ENCODE data around the gene PYGB. TPM values are rescaled to one million over a fixed set of nuclear protein-coding genes. Genes with fewer than 3 reads are reported as not detected.
"Not testable (repeated sequence)": the region's sequence is repeated elsewhere in the genome, so short reads cannot be mapped to it uniquely, and the experiment has no call there.

The PYGB gene
- polyA plus RNA-seq, 4 donors = 29.9 to 50.3 (median 41.2) TPM

DNA sequence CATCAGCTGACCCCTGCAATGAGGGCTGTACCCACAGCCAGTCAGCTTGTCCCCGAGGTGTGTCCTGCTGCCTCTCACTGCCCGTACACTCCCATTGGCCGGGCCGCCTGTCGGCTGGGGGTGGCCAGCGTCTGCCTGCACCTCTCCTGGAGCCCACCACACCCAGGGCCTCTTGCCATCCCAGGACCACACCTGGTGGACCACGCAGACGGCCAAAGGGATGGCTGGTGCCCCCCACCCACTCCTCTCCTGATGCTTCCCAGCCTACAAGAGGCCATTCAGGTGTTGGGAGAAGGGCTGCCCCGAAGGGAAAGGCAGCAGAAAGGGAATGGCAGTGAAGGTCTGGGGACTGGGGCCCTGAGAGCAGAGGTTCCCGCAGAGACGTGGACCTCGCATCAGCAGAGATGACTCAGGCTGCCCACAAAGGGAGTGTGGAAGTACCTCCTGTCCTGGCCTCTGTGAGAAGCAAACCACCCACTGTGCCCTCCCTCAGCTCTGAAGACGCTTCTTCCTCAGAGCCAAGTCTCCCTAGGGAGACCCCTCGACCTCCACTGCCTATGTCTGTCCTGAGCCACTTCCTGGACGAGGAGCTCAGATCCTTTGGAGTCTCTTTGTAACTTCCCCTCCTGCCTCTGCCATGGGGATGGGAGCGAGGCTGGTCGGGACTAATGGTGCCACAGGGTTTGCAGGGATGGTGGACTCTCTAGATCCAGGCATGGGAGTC is 60.9 kb downstream of the PYGB start:
- no peak for DNase-seq (ENCODE audit: low read depth in 4 of 4, low spot score in 3 of 4)

DNA sequence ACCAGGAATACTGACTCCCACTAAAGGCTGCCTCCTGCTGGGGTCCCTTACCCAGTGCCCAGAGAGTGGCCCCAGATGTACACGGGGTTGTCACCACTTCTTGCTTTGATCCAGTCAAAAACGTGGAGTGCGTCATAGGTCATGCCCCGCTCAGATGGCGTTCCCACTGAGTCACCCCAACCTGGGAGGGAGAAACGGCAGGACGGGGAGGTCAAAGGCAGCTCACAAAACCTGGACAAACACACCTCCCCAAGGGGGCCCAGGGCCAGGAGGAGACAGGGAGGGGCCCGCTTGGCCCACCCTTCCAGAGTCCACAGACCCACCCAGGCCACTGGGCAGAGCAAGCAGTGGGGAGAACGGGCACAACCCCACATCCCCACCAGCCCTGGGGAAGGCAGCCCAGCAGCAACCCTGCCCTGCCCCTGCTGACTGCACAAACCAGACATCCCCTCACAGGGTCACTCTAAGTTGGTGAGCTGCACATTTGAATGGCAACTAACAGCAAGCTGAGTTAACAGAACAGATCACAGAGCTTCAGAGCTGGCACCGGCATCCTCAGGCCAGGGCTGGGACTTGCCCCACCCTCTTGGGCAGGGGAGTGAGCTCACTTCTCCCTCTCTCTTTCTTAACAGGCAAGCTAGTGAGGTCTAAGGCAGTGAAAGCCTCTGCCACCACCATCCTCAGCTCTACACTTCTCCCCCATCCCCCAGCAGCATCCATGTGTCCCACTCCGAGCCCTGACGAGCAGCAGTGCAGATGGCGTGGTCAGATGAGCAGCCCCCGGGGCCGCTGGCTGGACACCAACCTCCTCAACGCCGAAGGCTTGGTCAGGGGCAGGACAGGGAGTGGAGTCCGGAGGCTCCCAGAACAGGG is 61.7 kb downstream of the PYGB start:
- no peak for DNase-seq (ENCODE audit: low read depth in 4 of 4, low spot score in 3 of 4)

DNA sequence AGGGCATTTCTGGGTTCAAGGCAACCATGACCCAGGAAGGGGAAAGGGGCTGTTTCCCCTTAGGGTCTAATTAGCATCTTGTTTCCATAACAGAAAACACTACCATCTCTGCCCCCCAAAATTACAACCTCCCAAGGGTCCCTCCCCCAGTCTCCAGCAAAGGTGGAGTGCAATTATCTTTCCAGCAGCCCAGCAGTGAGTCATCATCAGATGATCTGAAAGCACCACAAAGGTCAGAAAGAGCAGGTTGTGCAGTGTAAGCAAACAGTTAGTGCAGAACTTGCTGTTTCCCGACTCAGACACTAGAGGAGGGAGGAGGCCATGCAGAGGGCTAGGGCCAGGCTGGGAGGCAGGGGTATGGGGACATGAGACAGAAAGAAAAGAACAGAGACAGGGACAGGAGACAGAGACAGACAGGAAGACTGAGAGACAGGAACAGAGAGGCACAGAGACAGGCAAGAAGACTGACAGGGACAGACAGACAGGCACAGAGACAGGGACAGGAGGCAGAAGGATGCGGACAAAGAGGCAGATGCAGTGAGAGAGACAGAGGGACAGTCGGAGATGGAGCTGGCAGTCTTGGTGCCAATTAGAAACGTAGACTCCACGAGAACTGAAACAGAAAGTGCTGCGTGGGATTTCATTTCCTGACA is 62.5 kb downstream of the PYGB start:
- peak in 1 of 4 donors; percentile 2 for DNase-seq (ENCODE audit: low read depth in 4 of 4, low spot score in 3 of 4)

DNA sequence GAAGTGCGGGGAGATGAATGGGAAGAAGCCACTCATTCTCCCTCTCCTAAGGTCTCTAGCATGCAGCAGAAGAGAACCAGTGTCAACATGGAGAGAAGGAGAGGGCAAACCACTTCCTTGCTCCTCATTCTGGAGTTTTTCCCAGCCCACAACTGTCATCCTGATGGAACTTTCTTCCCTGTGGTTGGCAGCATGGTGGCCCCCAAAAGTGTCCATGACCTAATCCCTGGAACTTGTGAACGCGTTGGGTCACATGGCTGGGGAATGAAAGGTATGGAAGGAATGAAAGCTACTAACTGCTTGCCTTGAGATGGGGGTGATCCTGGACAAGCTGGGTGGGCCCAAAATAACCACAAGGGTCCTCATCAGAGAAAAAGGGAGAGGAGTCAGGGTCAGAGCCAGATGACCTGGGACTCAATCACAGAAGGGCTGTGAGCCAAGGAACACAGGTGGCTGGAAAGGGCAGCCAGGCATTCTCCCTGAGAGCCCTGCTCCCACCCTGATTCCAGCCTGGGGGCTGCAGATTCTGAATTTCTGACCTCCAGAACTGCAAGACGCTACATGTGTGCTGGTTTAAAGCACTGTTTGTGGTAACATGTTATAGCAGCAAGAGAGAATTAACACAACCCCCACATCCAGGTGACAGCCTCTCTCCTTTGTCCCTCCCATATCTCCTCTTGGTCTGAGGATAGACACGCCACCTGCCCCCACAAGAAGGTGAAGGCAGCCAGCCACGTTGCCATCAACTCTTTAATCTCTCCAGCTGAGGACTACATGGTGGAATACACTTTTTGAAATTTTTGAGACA is 63.2 kb downstream of the PYGB start:
- no peak for DNase-seq (ENCODE audit: low read depth in 4 of 4, low spot score in 3 of 4)

DNA sequence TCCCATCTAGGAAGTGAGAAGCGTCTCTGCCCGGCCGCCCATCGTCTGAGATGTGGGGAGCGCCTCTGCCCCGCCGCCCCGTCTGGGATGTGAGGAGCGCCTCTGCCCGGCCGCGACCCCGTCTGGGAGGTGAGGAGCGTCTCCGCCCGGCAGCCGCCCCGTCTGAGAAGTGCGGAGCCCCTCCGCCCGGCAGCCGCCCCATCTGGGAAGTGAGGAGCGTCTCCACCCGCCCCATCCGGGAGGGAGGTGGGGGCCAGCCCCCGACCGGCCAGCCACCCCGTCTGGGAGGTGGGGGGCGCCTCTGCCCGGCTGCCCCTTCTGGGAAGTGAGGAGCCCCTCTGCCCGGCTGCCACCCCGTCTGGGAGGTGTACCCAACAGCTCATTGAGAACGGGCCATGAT is 64.8 kb downstream of the PYGB start:
- not testable (repeated sequence) for DNase-seq (ENCODE audit: low read depth in 4 of 4, low spot score in 3 of 4)

DNA sequence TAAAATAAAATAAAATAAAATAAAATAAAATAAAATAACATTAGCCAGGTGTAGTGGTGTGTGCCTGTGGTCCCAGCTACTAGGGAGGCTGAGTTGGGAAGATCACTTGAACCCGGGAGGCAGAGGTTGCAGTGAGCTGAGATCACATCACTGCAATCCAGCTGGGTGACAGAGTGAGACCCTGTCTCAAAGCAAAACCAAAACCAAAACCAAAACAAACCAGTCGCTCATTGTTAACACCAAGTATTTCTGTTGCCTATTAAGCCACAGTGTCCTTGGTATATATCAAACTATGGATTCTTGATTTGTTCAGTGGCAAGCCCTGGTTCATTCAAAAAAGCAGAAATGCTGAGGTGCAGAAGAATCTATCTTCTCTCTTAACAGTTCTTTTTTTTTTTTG is 65.7 kb downstream of the PYGB start:
- no peak for DNase-seq (ENCODE audit: low read depth in 4 of 4, low spot score in 3 of 4)

DNA sequence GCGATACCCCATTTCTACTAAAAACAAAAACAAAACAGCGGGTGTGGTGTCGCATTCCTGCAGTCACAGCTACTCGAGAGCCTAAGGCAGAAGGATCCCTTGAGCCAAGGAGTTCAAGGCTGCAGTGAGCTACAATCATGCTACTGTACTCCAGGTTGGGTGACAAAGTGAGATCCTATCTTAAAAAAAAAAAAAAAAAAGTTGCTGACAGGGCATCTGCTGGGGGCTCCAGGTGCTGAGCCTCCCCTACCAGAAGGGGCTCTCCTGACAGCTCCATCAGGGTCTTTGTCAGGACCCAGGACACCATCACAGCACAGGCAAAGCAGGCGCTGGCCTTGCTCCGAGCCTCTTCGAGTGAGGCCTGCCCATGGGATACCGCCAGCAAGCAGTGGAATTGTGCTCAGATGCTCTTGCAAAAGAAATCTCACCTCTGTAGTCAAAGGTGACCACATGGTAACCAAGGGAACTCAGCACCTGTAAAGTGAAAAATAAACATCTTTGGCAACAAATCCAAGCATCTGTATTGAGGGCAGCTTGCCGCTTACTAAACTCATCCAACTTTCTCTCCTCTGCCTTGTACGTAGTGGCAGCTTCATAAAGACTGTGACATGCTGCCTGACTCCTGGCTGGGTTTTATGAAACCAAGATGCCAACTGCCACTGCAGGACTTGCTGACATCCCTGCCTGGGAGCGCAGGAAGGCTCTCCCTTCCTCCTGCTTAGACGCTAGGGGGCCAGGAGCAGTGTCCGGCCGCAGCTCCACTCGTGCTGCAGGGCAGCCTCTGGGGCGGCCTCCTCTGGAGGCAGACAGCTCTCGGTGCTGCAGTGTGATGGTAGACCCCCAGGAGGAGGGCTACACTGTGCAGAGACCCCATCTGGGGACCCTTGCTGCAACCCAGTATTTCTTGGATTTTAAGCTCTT is 66.9 kb downstream of the PYGB start:
- no peak for DNase-seq (ENCODE audit: low read depth in 4 of 4, low spot score in 3 of 4)

DNA sequence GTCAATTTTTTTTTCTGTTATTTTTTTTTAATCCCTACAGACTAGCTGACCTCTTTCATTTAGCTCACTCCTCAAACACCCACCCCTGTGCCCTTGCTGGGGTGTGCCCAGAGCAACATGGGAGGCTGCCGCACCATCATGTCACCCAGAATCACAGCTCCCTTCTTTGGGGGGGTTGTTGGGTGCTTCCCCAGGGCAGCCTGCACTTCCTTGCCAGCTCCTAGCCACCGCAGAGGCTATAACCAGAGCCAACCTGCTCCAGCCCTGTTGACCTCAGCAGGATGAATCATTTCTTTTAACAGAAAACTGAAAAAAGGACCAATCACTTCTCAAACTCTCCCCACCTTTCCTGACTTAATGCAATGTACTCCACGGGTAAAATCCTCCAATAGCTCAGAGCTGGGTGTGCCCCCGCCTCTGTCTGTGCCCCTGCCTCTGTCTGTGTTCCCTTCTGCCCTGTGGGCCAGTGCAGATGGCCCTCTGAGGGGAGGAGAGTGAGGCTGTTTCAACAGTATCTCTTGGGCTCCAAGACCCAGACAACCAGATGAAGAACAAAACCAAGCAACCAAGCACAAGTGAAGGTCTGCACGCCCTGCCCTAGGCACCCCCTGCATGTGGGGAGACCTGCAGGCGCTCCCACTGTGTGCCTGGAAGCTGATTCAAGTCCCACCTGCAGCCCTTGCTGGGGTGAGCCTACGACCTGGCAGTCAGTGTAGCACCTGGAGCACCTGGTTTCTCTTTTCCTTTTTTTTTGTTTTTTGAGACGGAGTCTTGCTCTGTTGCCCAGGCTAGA is 67.7 kb downstream of the PYGB start:
- DNase-seq (ENCODE audit: low read depth in 4 of 4, low spot score in 3 of 4) = no peak

DNA sequence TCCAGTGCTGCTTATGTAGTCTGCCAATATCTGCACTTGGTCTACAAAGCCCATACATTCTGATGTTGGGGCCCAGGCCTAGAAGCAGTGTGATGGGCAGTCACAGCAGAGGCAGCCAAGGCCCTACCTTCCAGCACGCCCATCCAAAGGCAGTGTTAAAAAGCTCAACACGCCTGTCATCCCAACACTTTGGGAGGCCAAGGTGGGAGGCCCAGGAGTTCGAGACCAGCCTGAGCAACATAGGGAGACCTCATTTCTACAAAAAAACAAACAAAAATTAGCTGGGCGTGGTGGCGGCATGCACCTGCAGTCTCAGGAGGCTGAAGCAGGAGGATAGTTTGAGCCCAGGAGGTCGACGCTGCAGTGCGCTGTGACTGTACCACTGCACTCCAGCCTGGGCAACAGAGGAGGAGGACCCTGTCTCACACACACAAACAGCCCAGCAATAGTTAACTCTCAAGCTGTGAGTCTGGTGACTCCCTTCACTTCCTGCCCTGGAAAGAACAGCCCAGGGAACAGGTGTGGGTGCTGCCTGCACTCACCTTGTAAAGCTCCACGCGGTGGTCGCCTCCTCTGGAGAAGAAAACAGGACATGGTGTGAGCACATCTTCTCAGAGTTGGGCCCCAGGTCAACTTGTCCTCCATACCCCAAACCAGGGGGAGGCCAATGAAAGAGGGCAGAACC is 68.8 kb downstream of the PYGB start:
- DNase-seq (ENCODE audit: low read depth in 4 of 4, low spot score in 3 of 4) = no peak

DNA sequence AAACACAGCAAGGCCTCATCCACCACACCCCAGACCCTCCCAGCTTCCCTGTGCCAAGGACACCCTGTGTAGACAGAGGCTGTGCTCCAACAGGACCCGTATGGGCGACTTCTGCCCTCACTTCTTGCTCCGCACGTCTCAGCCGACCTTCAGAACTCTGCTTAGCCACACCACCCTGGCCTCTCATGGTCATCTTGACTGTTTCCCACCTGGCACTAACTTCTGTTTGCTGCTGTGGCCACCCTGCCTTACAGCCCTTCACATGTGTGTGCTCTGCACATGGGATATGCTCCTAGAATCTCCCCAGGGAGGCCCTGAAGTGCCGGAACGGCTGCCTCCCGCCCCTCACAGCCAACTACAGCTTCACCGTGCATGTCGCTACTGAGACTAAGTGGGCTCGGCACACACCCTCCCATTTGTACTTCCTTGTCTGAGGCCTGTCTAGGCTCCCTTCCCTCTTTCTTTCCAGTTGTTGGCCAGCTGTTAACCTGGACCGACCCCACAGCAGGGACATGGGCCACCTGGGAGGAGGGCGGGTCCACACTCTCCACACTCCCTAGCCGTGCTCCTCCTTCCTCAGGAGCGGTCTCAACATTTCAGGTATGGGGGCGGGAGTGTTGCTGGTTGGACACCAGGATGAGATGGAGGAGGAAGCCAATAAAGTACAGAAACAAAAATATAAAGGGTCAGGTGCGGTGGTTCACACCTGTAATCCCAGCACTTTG is 69.6 kb downstream of the PYGB start:
- DNase-seq (ENCODE audit: low read depth in 4 of 4, low spot score in 3 of 4) = no peak

DNA sequence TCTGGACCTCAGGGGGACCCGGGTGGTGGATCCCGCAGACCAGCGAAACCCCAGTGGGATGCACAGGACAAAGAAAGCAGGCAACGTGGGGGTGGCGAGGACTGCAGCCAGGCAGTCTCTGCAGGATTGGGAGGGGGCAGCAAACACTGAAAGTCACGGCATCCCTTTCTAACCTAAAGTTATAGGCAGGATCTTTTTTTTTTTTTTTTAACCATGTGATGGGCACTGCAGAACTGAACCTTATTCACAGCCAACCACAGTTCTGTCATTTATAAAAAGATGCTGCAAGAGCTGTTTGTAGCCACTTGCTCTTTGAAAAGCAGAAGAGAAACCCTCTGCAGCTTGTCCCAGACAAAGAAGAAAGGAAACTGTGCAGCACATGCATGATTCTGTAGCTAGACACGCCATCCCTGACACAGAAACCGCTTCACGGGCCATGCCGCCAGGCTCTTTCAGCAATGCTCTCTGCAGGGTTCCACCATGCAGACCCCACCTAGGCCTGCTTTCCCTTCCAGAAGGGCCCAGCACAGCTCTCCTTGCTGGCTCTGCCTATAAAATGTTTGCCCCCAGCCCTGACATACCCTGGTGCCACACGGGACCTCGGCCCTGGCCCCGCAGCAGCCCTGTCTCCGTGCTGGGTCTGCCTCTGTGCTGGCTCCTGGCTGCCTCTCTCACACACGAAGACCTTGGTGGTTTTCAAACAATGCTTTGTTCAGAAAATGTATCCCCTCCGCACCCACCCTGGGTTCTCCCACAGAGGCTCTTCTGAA is 70.8 kb downstream of the PYGB start:
- DNase-seq (ENCODE audit: low read depth in 4 of 4, low spot score in 3 of 4) = no peak

DNA sequence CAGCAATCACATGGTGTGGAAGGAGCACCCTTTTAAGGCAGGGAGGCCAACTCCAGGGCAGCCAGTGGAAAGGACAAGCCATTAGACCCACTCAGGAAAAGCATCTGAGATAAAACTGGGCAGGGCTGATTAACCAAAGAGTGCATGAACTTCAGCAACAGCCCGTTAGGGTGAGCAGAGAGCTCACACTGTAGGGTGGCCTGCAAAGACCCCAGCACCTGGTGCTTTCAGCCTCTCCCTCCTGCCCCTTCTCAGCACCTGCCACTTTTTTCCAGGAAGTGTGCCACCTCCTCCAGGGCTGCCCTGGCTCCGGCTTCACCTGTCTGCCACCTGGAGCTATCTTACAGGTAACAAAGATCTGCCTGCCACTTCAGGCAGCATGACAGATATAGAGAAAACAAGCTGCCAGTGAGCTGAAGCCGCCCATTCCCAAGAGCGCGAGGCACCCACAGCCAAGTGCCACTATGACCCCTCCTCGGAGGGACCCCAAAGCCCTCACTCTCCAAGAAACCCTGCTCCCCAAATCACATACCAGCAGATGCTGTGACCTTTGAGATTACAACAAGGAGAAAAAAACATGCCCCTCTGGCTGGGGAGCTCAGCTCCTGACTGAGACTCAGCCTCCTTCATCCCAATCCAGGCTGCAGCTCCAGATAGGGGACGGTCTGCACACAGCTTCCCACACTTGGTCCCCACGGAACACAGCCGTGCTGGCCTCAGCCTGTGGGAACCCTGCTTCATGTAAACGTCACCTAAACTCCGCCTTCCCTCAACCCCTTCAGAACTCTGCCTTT is 71.6 kb downstream of the PYGB start:
- DNase-seq (ENCODE audit: low read depth in 4 of 4, low spot score in 3 of 4) = no peak

DNA sequence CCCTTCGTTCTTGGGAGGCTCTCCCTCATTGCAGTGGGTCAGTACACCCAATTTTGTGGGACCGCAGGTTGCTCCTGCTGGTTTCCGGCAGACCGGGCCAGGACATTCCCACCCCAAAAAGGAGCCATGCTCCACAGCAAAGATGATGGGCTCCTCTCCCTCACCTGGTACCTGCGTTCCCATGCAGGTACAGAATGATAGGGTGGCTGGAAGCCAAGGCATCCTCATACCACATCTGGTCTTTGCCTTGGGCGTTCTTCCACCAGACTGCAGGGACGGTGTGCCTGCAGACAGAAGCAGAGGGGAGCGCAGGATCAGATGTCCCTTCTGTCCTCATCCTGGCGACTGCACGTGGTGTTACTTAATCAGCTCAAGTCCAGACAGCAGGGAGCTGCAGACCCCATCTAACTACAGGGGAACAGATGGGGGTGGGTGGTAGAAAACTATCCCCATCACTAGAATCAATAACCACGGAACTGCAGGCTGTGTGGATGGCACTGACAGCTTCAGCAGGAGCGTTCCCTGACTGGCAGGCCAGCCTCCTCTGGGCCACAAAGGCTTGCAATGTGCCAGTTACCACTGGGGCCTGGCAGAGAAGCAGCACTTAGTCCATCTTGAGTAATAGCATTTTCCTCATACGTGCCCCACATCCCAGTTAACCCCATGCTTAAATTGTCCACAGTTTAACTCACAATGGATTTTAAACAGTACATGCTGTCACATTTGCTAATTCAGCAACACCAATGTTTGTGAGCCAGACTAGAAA is 72.3 kb downstream of the PYGB start:
- no peak for DNase-seq (ENCODE audit: low read depth in 4 of 4, low spot score in 3 of 4)

DNA sequence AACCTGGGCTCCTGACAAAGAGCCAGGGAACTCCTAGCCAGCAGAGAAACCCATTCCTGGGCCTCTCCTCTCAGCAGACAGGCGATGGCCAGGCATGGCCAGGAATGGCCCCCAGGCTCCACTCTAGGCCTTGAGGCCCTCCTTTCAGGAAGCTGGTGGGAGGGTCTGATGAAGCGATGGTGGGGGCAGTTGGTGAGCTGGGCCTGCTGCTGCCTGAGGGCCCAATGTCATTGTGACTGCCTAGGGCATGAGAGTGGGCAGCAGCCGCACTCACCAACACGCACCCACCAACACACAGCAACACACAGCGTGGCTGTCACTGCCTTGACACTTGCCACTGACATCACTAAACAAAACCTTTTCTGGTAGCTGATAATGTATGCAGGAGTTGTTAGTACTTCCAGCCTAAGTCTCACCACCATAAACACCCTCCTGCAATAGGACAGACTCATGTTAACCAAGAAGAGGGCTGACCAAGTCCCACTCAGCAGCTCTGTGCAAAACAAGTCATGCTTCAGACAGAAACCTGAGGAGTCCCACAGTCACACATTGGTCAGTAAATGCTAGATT is 73.5 kb downstream of the PYGB start:
- DNase-seq (ENCODE audit: low read depth in 4 of 4, low spot score in 3 of 4) = no peak

DNA sequence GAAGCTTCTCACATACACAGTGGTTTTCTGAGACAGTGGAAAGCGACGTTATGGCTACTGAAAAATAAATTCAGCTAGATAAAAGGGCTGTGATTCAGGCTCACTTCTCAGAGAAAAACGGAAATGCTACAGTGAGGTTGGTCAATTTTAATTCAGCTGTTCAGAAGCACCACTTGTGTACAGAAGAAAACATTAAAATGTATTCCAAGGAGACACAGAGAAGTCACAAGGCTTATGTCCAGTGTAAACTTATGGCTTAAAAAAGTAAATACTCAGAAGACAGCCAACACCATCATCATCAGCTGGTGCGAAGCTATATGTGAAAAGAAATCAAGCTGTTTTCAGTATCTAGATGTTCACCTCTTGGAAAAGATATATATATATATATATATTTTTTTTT is 74.1 kb downstream of the PYGB start:
- DNase-seq (ENCODE audit: low read depth in 4 of 4, low spot score in 3 of 4) = no peak
